ENCODE data around the gene GRID1.
"Not testable (repeated sequence)": the region's sequence is repeated elsewhere in the genome, so short reads cannot be mapped to it uniquely, and the experiment has no call there.

GRID1 gene

GRCh38 chr10:86253091-86254072 is 113.2 kb downstream of the GRID1 start:
- no peak for DNase-seq (ENCODE audit: low read depth in 2 of 2)

GRCh38 chr10:86252556-86252955 is 114.0 kb downstream of the GRID1 start:
- no peak for DNase-seq (ENCODE audit: low read depth in 2 of 2)

GRCh38 chr10:86252079-86252478 is 114.5 kb downstream of the GRID1 start:
- DNase-seq (ENCODE audit: low read depth in 2 of 2), result no peak

- no peak for DNase-seq (ENCODE audit: low read depth in 2 of 2)
Measured at GRCh38 chr10:86251426-86251825, 115.2 kb downstream of the GRID1 start.

- no peak for DNase-seq (ENCODE audit: low read depth in 2 of 2)
Measured at GRCh38 chr10:86250399-86250798, 116.2 kb downstream of the GRID1 start.

- no peak for DNase-seq (ENCODE audit: low read depth in 2 of 2)
Measured at GRCh38 chr10:86249794-86250193, 116.8 kb downstream of the GRID1 start.

- DNase-seq (ENCODE audit: low read depth in 2 of 2), result no peak
Measured at GRCh38 chr10:86248062-86248461, 118.5 kb downstream of the GRID1 start.

GRCh38 chr10:86247588-86247987 is 119.0 kb downstream of the GRID1 start:
- no peak for DNase-seq (ENCODE audit: low read depth in 2 of 2)

GRCh38 chr10:86247073-86247472 is 119.5 kb downstream of the GRID1 start:
- DNase-seq (ENCODE audit: low read depth in 2 of 2), result no peak

- no peak for DNase-seq (ENCODE audit: low read depth in 2 of 2)
Measured at GRCh38 chr10:86246279-86246940, 120.2 kb downstream of the GRID1 start.

- DNase-seq (ENCODE audit: low read depth in 2 of 2), result no peak
Measured at GRCh38 chr10:86245015-86245394, 121.6 kb downstream of the GRID1 start.

- no peak for DNase-seq (ENCODE audit: low read depth in 2 of 2)
Measured at GRCh38 chr10:86244297-86245014, 122.1 kb downstream of the GRID1 start.

- DNase-seq (ENCODE audit: low read depth in 2 of 2), result no peak
Measured at GRCh38 chr10:86243651-86244155, 122.9 kb downstream of the GRID1 start.

- no peak for DNase-seq (ENCODE audit: low read depth in 2 of 2)
Measured at GRCh38 chr10:86242761-86243160, 123.8 kb downstream of the GRID1 start.

GRCh38 chr10:86238089-86238488 is 128.5 kb downstream of the GRID1 start:
- not testable (repeated sequence) for DNase-seq (ENCODE audit: low read depth in 2 of 2)

GRCh38 chr10:86234541-86235270 is 131.9 kb downstream of the GRID1 start:
- no peak for DNase-seq (ENCODE audit: low read depth in 2 of 2)

GRCh38 chr10:86234107-86234506 is 132.5 kb downstream of the GRID1 start:
- no peak for DNase-seq (ENCODE audit: low read depth in 2 of 2)

- no peak for DNase-seq (ENCODE audit: low read depth in 2 of 2)
Measured at GRCh38 chr10:86233131-86233530, 133.5 kb downstream of the GRID1 start.

GRCh38 chr10:86232644-86233043 is 134.0 kb downstream of the GRID1 start:
- no peak for DNase-seq (ENCODE audit: low read depth in 2 of 2)

- DNase-seq (ENCODE audit: low read depth in 2 of 2), result no peak
Measured at GRCh38 chr10:86231796-86232560, 134.6 kb downstream of the GRID1 start.
